ENCODE measurements around the gene LPAR5.

The LPAR5 gene

DNA sequence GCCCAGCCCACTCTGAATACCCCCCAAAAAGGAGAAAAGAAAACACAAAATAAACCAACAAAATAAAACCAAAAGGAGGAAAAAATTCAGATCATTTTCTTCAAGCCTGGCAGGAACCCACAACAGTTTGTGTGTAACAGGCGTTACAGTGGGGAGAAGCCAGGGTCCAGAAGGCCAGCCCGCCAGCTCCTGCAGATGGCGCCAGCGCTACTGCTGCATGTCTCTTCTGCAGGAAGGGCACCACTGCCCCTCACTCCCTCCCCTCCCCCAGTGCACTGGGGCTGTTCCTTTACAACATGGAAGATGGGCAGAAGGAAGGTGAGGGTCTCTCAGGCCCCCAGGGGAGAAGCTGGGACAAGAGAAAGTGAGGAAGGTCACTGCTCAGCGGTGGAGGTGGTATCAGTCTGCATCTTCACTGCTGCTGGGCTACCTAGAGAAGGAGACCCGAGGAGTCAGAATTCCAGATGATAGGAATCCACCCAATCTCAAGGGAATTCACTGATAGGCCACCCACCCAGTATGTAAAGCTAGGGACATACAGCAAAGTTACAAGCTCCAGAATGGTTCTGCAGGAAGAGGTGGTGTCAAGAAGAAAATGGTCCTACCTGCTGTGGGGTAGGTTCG lies 65.4 kb downstream of the LPAR5 start:
- Histone ChIP-seq H3K4me3 (ENCODE audit: low read depth, low read length) (no peak overlapping the region), H3K27ac (ENCODE audit: extremely low read depth, low read depth, low read length) (0 out of 2 replicates have a peak overlapping the region, but pooled peaks have one; percentile 22), H3K36me3 (ENCODE audit: control insufficient read depth in 2 of 2, insufficient read depth in 1 of 2, low read length in 2 of 2) (peaks cover 66 to 81% of the 10 kb centered on the region in 2 experiments), H3K4me1 (ENCODE audit: control insufficient read depth, insufficient read depth, low read length) (peaks cover 2% of the 10 kb centered on the region; the same call in 1 of the 2 replicates), H3K9me3 (ENCODE audit: control insufficient read depth, insufficient read depth, low read depth, low read length) (no peaks in the 10 kb centered on the region)
- CTCF ChIA-PET, result interaction anchor here (0.6 to 2.0 kb wide), 27 partner anchors 9 to 386 kb away, joined by 3 to 13 read pairs (median 4); no protein-coding TSS in a partner anchor
- POLR2A ChIA-PET, result interaction anchor here (0.6 to 1.0 kb wide), 3 partner anchors 12 to 303 kb away, joined by 3 read pairs; partner anchors contain the start of gene SPSB2
- TF ChIP-seq ZBTB8A (tag by site-specific recombination; IDR thresholded peaks at IDR 0.05) (no peak), ZNF513 (tag by site-specific recombination; IDR thresholded peaks at IDR 0.05) (no peak), ZNF658 (tag by site-specific recombination; IDR thresholded peaks at IDR 0.05) (no peak), ZNF792 (tag by site-specific recombination; IDR thresholded peaks at IDR 0.05) (no peak), ZNF701 (tag by site-specific recombination; IDR thresholded peaks at IDR 0.05) (no peak), ZNF18 (tag by site-specific recombination; IDR thresholded peaks at IDR 0.05) (no peak), ZNF785 (tag by site-specific recombination; IDR thresholded peaks at IDR 0.05) (no peak), ZBTB48 (tag by site-specific recombination; IDR thresholded peaks at IDR 0.05) (peak; percentile 37; the same call in 1 of the 2 replicates), ZNF623 (tag by site-specific recombination; IDR thresholded peaks at IDR 0.05) (no peak), SCRT1 (tag by site-specific recombination; IDR thresholded peaks at IDR 0.05; ENCODE audit: borderline replicate concordance) (peak; percentile 64), ZNF274 (IDR thresholded peaks at IDR 0.05; ENCODE audit: low read length) (no peak), ZNF274 (tag by site-specific recombination; IDR thresholded peaks at IDR 0.05; ENCODE audit: borderline replicate concordance) (no peak), ZNF23 (tag by site-specific recombination; IDR thresholded peaks at IDR 0.05; ENCODE audit: borderline replicate concordance) (no peak), ZNF791 (tag by site-specific recombination; IDR thresholded peaks at IDR 0.05) (no peak), TSHZ1 (tag by site-specific recombination; IDR thresholded peaks at IDR 0.05; ENCODE audit: borderline replicate concordance) (no peak), MYNN (tag by site-specific recombination; IDR thresholded peaks at IDR 0.05; ENCODE audit: borderline replicate concordance) (no peak), GLI2 (tag by site-specific recombination; IDR thresholded peaks at IDR 0.05; ENCODE audit: borderline replicate concordance, low read depth) (no peak)
- TF ChIP-seq, protein P1, sequence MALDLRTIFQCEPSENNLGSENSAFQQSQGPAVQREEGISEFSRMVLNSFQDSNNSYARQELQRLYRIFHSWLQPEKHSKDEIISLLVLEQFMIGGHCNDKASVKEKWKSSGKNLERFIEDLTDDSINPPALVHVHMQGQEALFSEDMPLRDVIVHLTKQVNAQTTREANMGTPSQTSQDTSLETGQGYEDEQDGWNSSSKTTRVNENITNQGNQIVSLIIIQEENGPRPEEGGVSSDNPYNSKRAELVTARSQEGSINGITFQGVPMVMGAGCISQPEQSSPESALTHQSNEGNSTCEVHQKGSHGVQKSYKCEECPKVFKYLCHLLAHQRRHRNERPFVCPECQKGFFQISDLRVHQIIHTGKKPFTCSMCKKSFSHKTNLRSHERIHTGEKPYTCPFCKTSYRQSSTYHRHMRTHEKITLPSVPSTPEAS (tag by site-specific recombination; IDR thresholded peaks at IDR 0.05), result no peak
- TF ChIP-seq, protein P2, sequence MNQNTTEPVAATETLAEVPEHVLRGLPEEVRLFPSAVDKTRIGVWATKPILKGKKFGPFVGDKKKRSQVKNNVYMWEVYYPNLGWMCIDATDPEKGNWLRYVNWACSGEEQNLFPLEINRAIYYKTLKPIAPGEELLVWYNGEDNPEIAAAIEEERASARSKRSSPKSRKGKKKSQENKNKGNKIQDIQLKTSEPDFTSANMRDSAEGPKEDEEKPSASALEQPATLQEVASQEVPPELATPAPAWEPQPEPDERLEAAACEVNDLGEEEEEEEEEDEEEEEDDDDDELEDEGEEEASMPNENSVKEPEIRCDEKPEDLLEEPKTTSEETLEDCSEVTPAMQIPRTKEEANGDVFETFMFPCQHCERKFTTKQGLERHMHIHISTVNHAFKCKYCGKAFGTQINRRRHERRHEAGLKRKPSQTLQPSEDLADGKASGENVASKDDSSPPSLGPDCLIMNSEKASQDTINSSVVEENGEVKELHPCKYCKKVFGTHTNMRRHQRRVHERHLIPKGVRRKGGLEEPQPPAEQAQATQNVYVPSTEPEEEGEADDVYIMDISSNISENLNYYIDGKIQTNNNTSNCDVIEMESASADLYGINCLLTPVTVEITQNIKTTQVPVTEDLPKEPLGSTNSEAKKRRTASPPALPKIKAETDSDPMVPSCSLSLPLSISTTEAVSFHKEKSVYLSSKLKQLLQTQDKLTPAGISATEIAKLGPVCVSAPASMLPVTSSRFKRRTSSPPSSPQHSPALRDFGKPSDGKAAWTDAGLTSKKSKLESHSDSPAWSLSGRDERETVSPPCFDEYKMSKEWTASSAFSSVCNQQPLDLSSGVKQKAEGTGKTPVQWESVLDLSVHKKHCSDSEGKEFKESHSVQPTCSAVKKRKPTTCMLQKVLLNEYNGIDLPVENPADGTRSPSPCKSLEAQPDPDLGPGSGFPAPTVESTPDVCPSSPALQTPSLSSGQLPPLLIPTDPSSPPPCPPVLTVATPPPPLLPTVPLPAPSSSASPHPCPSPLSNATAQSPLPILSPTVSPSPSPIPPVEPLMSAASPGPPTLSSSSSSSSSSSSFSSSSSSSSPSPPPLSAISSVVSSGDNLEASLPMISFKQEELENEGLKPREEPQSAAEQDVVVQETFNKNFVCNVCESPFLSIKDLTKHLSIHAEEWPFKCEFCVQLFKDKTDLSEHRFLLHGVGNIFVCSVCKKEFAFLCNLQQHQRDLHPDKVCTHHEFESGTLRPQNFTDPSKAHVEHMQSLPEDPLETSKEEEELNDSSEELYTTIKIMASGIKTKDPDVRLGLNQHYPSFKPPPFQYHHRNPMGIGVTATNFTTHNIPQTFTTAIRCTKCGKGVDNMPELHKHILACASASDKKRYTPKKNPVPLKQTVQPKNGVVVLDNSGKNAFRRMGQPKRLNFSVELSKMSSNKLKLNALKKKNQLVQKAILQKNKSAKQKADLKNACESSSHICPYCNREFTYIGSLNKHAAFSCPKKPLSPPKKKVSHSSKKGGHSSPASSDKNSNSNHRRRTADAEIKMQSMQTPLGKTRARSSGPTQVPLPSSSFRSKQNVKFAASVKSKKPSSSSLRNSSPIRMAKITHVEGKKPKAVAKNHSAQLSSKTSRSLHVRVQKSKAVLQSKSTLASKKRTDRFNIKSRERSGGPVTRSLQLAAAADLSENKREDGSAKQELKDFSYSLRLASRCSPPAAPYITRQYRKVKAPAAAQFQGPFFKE (tag by site-specific recombination; IDR thresholded peaks at IDR 0.05; ENCODE audit: borderline replicate concordance), result no peak
- TF ChIP-seq, protein P3, sequence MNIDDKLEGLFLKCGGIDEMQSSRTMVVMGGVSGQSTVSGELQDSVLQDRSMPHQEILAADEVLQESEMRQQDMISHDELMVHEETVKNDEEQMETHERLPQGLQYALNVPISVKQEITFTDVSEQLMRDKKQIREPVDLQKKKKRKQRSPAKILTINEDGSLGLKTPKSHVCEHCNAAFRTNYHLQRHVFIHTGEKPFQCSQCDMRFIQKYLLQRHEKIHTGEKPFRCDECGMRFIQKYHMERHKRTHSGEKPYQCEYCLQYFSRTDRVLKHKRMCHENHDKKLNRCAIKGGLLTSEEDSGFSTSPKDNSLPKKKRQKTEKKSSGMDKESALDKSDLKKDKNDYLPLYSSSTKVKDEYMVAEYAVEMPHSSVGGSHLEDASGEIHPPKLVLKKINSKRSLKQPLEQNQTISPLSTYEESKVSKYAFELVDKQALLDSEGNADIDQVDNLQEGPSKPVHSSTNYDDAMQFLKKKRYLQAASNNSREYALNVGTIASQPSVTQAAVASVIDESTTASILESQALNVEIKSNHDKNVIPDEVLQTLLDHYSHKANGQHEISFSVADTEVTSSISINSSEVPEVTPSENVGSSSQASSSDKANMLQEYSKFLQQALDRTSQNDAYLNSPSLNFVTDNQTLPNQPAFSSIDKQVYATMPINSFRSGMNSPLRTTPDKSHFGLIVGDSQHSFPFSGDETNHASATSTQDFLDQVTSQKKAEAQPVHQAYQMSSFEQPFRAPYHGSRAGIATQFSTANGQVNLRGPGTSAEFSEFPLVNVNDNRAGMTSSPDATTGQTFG (tag by site-specific recombination; IDR thresholded peaks at IDR 0.05; ENCODE audit: borderline replicate concordance), result no peak
